SJSA1 (cell line): ENCODE measurements around the gene LGALS9. TPM values are rescaled to one million over a fixed set of nuclear protein-coding genes. Genes with fewer than 3 reads are reported as not detected.
"Not testable (repeated sequence)": the region's sequence is repeated elsewhere in the genome, so short reads cannot be mapped to it uniquely, and the experiment has no call there.

ENCODE experiments used
- DNase-seq, 2 experiments: peaks; one replicate each; pipeline ENCODE4 v3.0.0-alpha.2; 2015 to 2020; ENCODE audit warnings: low spot score in 2 of 2, low read depth in 1 of 2
- H3K27ac ChIP-seq: fragments of 250-450 bp; sonication (Bioruptor Pico); 2 replicates; pipeline ENCODE4 v1.5.1; 2020; ENCODE audit warnings: mild to moderate bottlenecking, moderate library complexity
- H3K27me3 ChIP-seq: fragments of 250-450 bp; sonication (Bioruptor Pico); replicated peaks from 2 replicates; pipeline ENCODE4 v1.5.1; 2020; ENCODE audit warnings: mild to moderate bottlenecking, moderate library complexity
- H3K36me3 ChIP-seq: fragments of 250-450 bp; sonication (Bioruptor Pico); 2 replicates; pipeline ENCODE4 v1.5.1; 2020; ENCODE audit warnings: mild to moderate bottlenecking
- H3K4me1 ChIP-seq: fragments of 250-450 bp; sonication (Bioruptor Pico); replicated peaks from 2 replicates; pipeline ENCODE4 v1.6.1; 2021; ENCODE audit warnings: mild to moderate bottlenecking
- H3K4me3 ChIP-seq: fragments of 250-450 bp; sonication (Bioruptor Pico); 2 replicates; pipeline ENCODE4 v1.5.1; 2020; ENCODE audit warnings: mild to moderate bottlenecking
- H3K9me3 ChIP-seq: fragments of 250-450 bp; sonication (Bioruptor Pico); replicated peaks from 2 replicates; pipeline ENCODE4 v1.5.1; 2020; ENCODE audit warnings: mild to moderate bottlenecking
- total RNA-seq: library from RNA; depleted of rRNA; stranded (reverse); fragments of >200 nt; shearing (Covaris generic); gene quantifications from 2 replicates; pipeline ENCODE4 v1.2.3, GENCODE V29; 2014

Gene LGALS9
- total RNA-seq, 1 experiment from 2014 or later: 0.50 TPM

DNA sequence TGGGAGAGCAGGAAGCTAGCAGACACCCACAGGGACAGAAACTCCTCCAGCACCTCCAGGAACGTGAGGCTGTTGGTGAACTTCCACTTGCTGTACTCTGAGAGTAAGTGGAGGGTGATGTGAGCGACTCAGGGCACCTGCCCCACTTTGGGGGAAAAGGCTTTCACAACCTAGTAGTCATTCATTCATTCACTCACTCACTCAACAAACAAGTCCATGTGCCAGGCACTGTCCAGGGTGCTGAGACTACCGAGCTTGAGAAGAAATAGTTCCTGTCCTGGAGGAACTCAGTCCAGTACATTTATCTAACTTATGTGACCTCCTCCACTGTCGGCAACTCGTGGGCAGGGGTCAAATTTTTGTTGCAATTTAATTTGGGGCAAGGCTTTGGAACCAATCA, 26.6 kb downstream of the LGALS9 start:
- Histone ChIP-seq H3K9me3 (no peaks in the 10 kb centered on the region), H3K27ac (no peak overlapping the region), H3K4me1 (no peaks in the 10 kb centered on the region; the same call in 1 of the 2 replicates), H3K36me3 (no peaks in the 10 kb centered on the region), H3K4me3 (no peak overlapping the region), H3K27me3 (no peaks in the 10 kb centered on the region)
- DNase-seq: no peak

DNA sequence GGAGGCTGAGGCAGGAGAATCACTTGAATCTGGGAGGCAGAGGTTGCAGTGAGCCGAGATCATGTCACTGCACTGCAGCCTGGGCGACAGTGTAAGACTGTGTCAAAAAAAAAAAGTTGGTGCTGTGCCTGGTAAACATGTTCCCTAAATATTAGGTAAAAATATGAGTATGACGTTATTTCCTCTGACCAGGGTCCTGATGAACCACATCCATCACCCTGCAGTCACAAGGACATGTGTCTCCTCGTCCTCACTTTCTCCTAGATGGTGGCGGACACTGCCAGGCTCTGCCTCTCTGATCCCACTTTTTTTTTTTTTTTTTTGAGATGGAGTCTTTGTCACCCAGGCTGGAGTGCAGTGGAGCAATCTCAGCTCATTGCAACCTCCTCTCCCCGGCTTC, 28.7 kb downstream of the LGALS9 start:
- no peak overlapping the region for H3K27ac ChIP-seq
- H3K4me3 ChIP-seq: no peak overlapping the region
- no peaks in the 10 kb centered on the region for H3K27me3 ChIP-seq
- no peaks in the 10 kb centered on the region for H3K36me3 ChIP-seq
- no peaks in the 10 kb centered on the region; the same call in 1 of the 2 replicates for H3K4me1 ChIP-seq
- no peak for DNase-seq
- H3K9me3 ChIP-seq: no peaks in the 10 kb centered on the region

DNA sequence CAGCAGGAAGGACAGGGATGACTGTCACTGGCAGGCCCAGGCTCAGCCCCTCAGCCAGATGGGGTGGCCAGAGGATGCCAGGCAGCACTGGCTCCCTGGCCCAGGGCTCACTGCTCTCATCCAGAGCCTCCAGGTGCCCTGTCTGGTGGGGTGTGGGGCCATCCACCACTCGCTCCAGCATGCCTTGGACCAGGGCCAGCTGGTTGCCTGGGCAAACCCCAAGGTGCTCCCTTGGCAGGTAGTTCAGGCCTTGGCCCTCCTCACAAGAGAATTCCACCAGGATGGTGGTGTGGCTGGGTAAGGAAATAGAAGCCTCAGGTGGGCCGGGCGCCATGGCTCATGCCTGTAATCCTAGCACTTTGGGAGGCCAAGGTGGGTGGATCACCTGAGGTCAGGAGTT, 29.4 kb downstream of the LGALS9 start:
- H3K4me3 ChIP-seq: no peak overlapping the region
- H3K36me3 ChIP-seq: no peaks in the 10 kb centered on the region
- no peaks in the 10 kb centered on the region for H3K9me3 ChIP-seq
- no peak for DNase-seq
- no peaks in the 10 kb centered on the region for H3K4me1 ChIP-seq
- no peak overlapping the region for H3K27ac ChIP-seq
- H3K27me3 ChIP-seq: no peaks in the 10 kb centered on the region

DNA sequence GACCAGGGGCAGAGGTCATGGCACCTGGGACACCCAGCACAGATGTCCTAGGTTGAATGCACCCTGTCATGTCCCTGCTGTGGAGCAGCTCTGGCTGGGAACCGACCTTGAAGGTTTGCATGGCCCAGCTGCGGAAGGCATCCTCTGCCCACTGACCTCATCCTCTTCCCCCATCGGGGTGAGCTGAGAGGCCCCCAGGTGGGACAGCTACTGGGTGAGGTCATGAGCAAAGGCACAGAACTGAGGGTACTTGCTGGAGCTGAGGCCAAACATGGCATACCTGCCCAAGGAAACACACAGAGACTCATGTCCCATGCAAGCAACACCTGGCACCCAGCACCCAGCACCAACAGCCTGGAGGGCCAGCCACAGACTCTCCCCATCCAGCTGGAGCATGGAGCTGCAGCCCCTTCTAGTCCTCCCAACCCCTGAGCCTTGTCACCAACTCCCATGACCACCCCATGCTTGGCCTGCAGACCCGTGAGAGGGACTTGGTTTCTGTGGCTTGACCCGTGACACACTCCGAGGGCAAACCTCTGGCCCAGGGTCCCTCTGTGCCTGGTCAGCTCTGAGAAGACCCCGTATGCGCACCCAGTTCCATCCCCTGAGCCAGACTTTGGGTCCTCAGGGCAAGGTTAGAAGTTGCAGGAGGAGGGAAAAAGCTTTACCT, 33.1 kb downstream of the LGALS9 start:
- no peak for DNase-seq
- Histone ChIP-seq H3K4me1 (no peaks in the 10 kb centered on the region), H3K36me3 (no peaks in the 10 kb centered on the region), H3K27ac (no peak overlapping the region), H3K9me3 (no peaks in the 10 kb centered on the region), H3K27me3 (no peaks in the 10 kb centered on the region), H3K4me3 (no peak overlapping the region)

DNA sequence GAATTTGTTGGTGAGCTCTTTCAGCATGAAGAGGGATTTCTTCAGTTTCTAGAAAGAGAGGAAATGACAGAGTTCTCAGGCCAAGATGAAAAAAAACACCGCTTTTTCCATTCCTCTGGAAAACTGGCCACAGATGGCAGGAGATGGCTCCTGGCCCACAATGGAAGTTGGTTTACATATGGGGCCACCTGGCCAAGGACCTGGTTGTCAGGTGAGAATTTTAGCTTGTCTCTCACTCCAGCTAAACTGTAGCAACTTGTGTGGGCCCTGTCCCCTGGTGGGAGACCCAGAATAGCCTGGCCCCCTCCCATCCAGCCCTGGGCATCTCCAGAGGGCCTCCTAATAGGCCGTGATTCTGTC, 33.6 kb downstream of the LGALS9 start:
- no peak for DNase-seq
- no peak overlapping the region for H3K27ac ChIP-seq
- H3K27me3 ChIP-seq: no peaks in the 10 kb centered on the region
- H3K9me3 ChIP-seq: no peaks in the 10 kb centered on the region
- H3K4me3 ChIP-seq: no peak overlapping the region
- H3K36me3 ChIP-seq: no peaks in the 10 kb centered on the region
- H3K4me1 ChIP-seq: no peaks in the 10 kb centered on the region

DNA sequence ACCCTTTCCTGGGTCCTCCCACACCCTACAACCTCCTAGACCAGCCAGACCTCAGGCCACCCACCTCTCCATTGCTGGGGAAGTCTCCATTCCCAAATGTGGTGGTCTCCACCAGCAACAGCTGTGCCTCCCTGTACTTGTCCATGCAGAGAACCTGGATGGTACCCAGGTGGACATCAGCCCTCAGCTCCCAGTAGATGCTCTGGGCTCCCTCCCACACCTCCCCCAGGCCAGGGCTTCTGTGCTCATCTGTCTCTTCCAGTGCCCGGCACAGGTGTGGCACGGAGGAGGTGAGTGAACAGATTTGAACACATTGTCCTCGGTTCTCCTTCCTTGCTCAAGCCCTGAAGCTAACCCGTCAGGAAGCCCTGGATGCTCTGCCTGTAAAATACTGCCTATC, 34.6 kb downstream of the LGALS9 start:
- Histone ChIP-seq H3K27ac (no peak overlapping the region), H3K4me3 (no peak overlapping the region), H3K36me3 (no peaks in the 10 kb centered on the region), H3K4me1 (no peaks in the 10 kb centered on the region), H3K9me3 (no peaks in the 10 kb centered on the region), H3K27me3 (no peaks in the 10 kb centered on the region)
- DNase-seq: no peak

DNA sequence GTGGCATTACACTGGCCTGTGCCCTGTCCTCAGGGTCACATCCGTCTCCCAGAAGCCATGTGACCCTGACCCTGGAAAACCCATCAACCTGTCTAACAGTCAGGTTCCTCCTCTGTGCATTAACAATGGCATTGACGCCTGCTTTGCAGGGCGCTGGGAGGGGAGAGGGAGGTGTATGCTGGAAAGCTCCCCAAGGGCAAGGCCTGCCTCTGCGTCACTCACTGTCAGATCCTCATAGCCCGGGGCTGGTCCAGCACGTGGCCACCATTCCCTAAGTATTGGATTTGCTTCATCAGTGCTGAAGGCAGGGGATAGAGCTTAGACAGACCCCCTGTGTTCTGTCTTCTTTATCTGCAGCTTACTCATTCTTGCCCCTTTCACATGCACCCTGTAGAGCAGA, 35.3 kb downstream of the LGALS9 start:
- H3K27ac ChIP-seq, H3K4me1 ChIP-seq, H3K27me3 ChIP-seq, DNase-seq, H3K4me3 ChIP-seq, H3K36me3 ChIP-seq, H3K9me3 ChIP-seq: not testable (repeated sequence)

DNA sequence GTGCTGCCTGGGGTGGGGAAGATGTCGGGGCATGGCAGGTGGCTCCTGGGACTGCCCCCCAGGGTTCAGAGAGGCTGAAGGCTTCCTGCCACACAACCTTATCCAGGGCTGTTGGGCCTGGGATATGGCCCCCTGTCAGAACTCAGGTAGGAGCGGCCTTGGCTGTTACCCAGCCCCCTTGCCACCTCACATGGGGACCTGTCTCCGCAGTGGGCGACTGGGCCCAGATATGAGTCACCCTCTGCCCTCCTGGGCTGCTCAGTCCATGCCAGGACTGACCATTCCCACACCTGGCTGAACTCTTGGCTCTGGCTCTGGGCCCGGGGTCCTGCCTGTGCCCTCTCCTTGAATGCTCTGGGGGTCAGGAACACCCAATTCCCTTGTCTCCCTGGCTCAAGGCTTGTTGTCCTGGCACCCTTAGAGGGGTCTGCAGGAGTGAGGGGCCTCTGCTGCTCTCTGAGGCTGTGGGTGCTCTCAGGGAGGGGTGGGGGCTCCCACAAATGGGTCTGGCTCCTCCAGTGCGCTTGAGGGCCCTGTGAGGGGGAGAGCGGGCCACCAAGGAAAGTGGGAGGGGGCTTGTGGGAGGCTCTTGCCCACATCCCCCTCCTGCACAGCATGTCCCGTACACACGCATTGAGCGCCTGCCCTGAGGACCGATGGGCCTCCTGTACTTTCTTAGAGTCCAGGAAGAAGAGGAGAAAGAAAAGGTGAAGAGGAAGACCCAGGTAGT, 36.0 kb downstream of the LGALS9 start:
- Histone ChIP-seq H3K27ac (no peak overlapping the region), H3K4me3 (no peak overlapping the region), H3K36me3 (no peaks in the 10 kb centered on the region), H3K27me3 (no peaks in the 10 kb centered on the region), H3K9me3 (no peaks in the 10 kb centered on the region), H3K4me1 (no peaks in the 10 kb centered on the region)
- no peak for DNase-seq

DNA sequence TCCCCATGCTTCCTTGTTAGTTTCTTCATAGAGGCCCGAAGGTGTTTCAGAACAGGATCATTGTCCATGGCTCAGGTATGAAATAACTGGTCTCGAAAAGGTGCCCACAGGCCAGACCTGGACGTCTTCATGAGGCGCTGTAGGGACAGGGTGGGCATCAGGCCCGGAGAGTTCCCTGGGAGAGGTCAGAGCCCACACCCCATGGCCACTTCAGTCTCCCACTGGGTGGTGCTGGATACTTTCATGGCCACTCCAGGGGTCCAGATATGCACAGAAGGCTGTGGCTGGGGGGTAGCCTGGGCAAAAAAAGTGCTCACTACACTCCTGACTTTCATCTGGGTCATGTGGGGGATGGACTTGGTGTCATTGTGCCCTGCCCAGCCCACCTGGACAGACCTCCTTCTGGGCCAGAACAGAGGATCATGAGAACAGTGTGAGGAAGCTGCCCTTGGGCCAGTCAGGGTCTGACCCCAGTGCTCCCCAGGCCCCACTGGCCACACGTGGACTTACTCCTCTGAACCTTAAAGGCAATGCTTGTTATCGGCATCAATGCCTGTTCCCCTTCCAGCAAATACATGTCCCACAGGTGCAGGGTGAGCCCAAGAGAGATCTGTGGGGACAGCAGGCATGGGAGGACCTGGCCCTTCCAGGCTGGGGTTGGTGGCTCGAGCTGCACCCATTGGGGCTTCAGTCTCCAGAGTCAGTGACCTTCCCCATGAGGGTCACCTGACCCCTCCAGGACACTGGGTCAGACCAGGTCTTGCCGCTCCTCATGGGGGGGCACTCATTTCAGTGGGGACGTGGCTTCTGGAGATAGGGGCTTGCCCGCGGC, 36.9 kb downstream of the LGALS9 start:
- Histone ChIP-seq H3K27ac (no peak overlapping the region), H3K4me3 (no peak overlapping the region), H3K27me3 (no peaks in the 10 kb centered on the region), H3K4me1 (no peaks in the 10 kb centered on the region), H3K36me3 (no peaks in the 10 kb centered on the region), H3K9me3 (no peaks in the 10 kb centered on the region)
- DNase-seq: no peak

DNA sequence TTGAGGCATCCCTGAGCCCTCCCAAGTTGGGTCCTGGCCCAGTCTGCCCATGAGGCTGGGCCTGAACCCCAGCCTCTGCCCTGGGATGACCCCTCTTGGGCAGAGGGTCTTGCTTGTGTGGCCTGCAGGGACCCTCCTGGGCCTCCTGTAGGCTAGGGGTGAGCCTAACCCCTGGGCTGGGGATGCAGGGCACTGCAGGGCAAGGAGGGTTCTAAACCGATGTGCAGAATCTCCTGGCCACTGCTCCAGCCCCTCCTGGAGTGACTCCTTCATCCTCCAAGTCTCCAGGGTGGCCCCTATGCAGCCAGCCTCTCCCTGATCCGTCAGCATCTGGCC, 37.5 kb downstream of the LGALS9 start:
- H3K9me3 ChIP-seq: no peaks in the 10 kb centered on the region
- no peak overlapping the region for H3K27ac ChIP-seq
- no peaks in the 10 kb centered on the region for H3K4me1 ChIP-seq
- no peak for DNase-seq
- no peak overlapping the region for H3K4me3 ChIP-seq
- no peaks in the 10 kb centered on the region for H3K36me3 ChIP-seq
- no peaks in the 10 kb centered on the region for H3K27me3 ChIP-seq

DNA sequence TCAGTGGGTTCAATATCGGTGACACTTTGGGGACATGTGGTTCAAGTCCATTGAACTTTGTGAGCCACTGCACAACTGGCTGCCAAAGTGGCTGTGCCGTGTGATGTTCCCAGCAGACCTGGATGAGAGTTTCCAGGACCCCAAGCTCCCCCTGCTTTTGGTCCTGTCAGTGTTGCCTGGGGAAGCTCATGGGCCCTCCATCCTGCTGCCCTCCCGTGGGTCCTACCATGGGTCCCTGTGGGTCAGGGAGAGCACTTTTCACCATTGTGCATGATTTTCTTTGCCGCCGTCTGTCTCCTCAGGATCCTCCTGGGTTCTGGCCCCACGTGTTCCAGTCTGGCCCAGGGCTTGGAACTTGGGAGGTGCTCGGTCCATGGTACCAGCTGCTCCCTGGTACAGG, 38.1 kb downstream of the LGALS9 start:
- no peaks in the 10 kb centered on the region for H3K27me3 ChIP-seq
- no peak for DNase-seq
- no peak overlapping the region for H3K4me3 ChIP-seq
- no peaks in the 10 kb centered on the region for H3K4me1 ChIP-seq
- no peaks in the 10 kb centered on the region for H3K36me3 ChIP-seq
- no peaks in the 10 kb centered on the region for H3K9me3 ChIP-seq
- no peak overlapping the region for H3K27ac ChIP-seq

DNA sequence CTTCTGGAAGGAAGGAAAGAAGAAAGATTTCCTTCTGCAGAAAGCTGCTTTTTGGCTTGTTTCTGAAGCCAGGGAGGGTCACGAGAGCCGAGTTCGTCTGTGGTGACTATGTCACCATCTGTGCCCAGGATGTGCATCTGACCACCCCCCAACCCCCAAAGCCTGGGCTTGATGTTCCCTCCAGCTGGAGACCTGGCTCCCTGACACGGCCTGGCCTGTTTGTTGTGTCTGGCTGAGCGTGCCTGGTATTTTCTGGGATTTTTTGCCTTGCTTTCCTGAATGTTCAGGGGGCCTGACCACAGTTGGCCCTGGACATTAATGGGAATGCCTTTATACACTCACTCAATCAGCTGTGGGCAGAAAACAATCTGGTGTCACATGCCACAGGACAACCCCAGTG, 38.9 kb downstream of the LGALS9 start:
- H3K27me3 ChIP-seq: no peaks in the 10 kb centered on the region
- no peaks in the 10 kb centered on the region for H3K36me3 ChIP-seq
- H3K4me3 ChIP-seq: no peak overlapping the region
- no peaks in the 10 kb centered on the region for H3K4me1 ChIP-seq
- H3K27ac ChIP-seq: no peak overlapping the region
- no peak for DNase-seq
- H3K9me3 ChIP-seq: no peaks in the 10 kb centered on the region

DNA sequence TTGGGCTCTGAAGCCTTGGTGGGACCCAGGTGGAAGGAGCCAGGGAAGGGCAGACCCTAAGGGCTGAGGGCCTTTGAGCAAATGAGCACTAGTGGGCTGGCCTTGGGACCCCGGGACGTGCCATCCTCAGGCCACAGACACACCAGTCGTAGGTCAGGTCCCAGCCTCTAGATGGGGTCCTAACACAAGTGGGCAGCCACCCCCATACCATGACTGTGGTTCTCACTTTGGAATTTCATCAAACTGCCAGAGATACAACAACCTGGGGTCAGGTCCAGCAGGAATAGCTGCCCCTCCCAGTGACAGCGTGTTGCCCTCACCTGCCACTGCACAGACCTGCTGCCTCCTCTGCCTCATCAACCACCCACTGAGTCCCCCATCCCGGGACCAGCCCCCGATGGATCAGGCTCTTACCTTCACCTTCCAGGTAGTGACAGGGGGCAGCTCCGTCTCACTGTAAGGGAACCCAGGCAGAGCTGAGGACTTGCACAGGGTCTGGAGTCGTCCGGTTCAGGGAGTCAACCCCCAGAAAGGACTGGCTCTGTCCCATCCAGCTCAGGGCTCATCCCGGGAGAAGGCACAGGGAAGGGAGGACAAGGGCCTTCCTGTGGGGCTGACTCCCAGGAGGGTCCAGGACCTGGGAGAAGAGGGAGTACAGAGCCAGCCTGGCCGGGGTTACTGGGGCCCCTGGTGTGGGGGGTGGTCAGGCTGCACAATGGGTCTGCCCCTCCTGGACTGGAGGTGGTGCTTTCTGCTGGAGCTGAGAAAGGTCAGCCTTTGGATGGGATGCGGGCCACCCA, 40.0 kb downstream of the LGALS9 start:
- Histone ChIP-seq H3K27me3 (no peaks in the 10 kb centered on the region), H3K9me3 (no peaks in the 10 kb centered on the region), H3K27ac (no peak overlapping the region), H3K4me3 (no peak overlapping the region), H3K36me3 (no peaks in the 10 kb centered on the region), H3K4me1 (no peaks in the 10 kb centered on the region)
- DNase-seq: no peak

DNA sequence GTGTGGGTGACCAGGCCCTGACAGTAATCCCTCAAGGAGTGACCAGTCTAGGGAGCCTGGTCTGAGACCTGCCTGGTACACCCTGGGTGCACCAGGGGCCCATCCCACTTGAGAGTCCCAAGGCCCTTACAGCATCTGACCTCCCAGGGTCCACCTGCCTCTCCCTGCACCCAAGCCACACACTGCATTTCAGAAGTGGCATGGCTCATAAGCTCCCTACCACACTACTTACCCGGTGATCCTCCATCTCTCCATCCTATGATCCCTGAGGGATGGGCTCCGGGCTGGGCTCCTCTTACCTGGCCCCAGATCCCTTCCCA, 40.6 kb downstream of the LGALS9 start:
- H3K4me1 ChIP-seq: no peaks in the 10 kb centered on the region
- no peaks in the 10 kb centered on the region for H3K9me3 ChIP-seq
- no peak overlapping the region for H3K4me3 ChIP-seq
- no peaks in the 10 kb centered on the region for H3K27me3 ChIP-seq
- DNase-seq: no peak
- no peak overlapping the region for H3K27ac ChIP-seq
- H3K36me3 ChIP-seq: no peaks in the 10 kb centered on the region
